ENCODE results near the gene NEU4. TPM values are rescaled to one million over a fixed set of nuclear protein-coding genes. Genes with fewer than 3 reads are reported as not detected.
"Not testable (repeated sequence)": the region's sequence is repeated elsewhere in the genome, so short reads cannot be mapped to it uniquely, and the experiment has no call there.

NEU4 gene
- polyA plus RNA-seq, 1 donor from 2014 or later, result not detected

- H3K27me3 ChIP-seq (ENCODE audit: insufficient read depth, low read depth, low read length), result no peaks in the 10 kb centered on the region
- H3K9me3 ChIP-seq (ENCODE audit: low read length), result peaks cover 4% of the 10 kb centered on the region
- H3K27ac ChIP-seq (ENCODE audit: low read length), result no peak overlapping the region
- H3K79me2 ChIP-seq (replicated peaks; ENCODE audit: insufficient read depth, low read length), result no peaks in the 10 kb centered on the region
- H3K9me2 ChIP-seq (ENCODE audit: insufficient read depth, low read length), result no peaks in the 10 kb centered on the region
- no peak overlapping the region for H3K4me2 ChIP-seq (ENCODE audit: low read length)
- no peaks in the 10 kb centered on the region for H3F3A ChIP-seq (ENCODE audit: insufficient read depth, low read length, poor library complexity, severe bottlenecking)
- no peak overlapping the region for H3K9ac ChIP-seq (ENCODE audit: low read length)
- H3K36me3 ChIP-seq (ENCODE audit: insufficient read depth, low read length), result no peaks in the 10 kb centered on the region
- TF ChIP-seq TAF1 (IDR thresholded peaks at IDR 0.05; ENCODE audit: low read depth), result no peak
- TF ChIP-seq RAD21 (conservative IDR thresholded peaks at IDR 0.05), result no peak
- TF ChIP-seq EP300 (conservative IDR thresholded peaks at IDR 0.05; ENCODE audit: poor library complexity, severe bottlenecking), result no peak
- TF ChIP-seq EZH2 (IDR thresholded peaks at IDR 0.05; ENCODE audit: borderline replicate concordance, insufficient read depth, low read length, poor library complexity, severe bottlenecking), result no peak
- no peak for TF ChIP-seq REST (IDR thresholded peaks at IDR 0.05; ENCODE audit: borderline replicate concordance)
- TF ChIP-seq POLR2AphosphoS5 (IDR thresholded peaks at IDR 0.05), result no peak
- TF ChIP-seq SMC3 (conservative IDR thresholded peaks at IDR 0.05; ENCODE audit: poor library complexity), result no peak
- no peak for TF ChIP-seq MXI1 (conservative IDR thresholded peaks at IDR 0.05; ENCODE audit: poor library complexity, severe bottlenecking)
- no peak for TF ChIP-seq CTCF (IDR thresholded peaks at IDR 0.05; ENCODE audit: poor library complexity, severe bottlenecking)
- H4K20me1 ChIP-seq (ENCODE audit: insufficient read depth), result no peaks in the 10 kb centered on the region
- H3K4me3 ChIP-seq (ENCODE audit: low read length), result no peak overlapping the region
- H2AFZ ChIP-seq (ENCODE audit: low read depth, low read length), result no peak overlapping the region
Observed at GRCh38 chr2:241822264-241822623, 13.3 kb downstream of the NEU4 start.

- H3K9ac ChIP-seq (ENCODE audit: low read length); H3K9me2 ChIP-seq (ENCODE audit: insufficient read depth, low read length); H3K4me3 ChIP-seq (ENCODE audit: low read length); H3F3A ChIP-seq (ENCODE audit: insufficient read depth, low read length, poor library complexity, severe bottlenecking); H2AFZ ChIP-seq (ENCODE audit: low read depth, low read length); H3K79me2 ChIP-seq (replicated peaks; ENCODE audit: insufficient read depth, low read length); H4K20me1 ChIP-seq (ENCODE audit: insufficient read depth); H3K36me3 ChIP-seq (ENCODE audit: insufficient read depth, low read length); H3K27me3 ChIP-seq (ENCODE audit: insufficient read depth, low read depth, low read length); H3K27ac ChIP-seq (ENCODE audit: low read length); H3K9me3 ChIP-seq (ENCODE audit: low read length); H3K4me2 ChIP-seq (ENCODE audit: low read length): not testable (repeated sequence)
Observed at GRCh38 chr2:241823531-241824437, 14.8 kb downstream of the NEU4 start.

All from neural cell (in vitro differentiated cells).